HG02840 (cell line): ENCODE results near the gene TNKS1BP1.

Source experiments
- ATAC-seq: cut with Tn5 transposase; IDR thresholded peaks from one replicate; pipeline ENCODE4 v1.9.1; 2021; ENCODE audit warnings: mild to moderate bottlenecking, moderate library complexity, moderate number of reproducible peaks; ENCODE audit not compliant: unreplicated experiment, low FRiP score

The TNKS1BP1 gene

DNA sequence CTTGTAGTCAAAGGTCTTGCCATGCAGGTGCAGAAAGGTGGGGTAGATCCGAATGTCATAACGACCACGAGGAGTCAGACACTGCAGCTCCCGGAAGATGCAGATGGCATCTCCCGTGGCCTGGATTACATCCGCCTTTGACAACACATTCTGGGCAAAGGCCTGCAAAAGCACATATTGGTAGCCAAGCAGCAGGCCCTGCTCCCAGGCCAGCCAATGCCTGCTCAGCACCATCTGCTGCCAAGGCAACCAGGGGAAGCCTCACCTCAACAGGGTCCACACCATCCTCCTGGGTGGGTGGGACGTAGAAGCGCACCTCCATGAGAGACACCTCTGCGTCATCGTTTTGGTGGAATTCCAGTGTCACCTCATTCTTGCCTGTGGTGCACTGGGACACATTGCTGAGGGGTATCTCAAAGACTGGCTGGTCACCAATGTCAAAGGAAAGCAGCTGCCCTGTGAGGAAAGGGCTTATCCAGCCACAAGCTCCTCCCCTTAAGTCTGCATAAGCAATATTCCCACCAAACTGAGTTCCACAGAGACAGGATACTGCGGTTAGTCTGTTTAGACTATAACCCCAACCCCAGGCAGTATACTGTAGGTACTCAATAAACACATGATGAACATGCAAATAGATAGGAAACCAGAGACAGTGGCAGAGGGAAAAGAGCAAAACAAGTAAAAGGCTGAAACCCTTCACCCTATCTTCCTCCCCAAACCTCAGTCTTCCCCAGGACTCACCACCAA is 8.1 kb upstream of the TNKS1BP1 start:
- ATAC-seq, result no peak

DNA sequence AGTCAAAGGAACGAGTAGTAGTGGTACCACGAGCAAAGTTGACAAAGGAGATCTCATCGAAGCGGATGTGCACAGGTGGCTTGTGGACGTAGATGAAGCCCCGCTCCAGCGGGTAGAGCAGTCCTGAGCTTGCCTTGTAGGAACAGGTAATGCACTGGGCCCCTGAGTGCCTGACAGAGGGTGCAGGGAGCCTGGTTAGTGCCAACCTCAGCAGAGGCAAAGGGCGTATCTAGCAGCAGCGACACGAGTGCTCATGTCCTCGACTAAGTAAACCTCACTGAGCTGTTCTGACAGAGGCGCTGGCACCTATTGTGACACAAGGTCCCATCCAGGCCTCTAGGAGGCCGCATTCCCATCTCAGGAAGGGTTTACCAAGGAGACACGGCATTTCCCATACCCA is 7.0 kb upstream of the TNKS1BP1 start:
- ATAC-seq, result no peak

DNA sequence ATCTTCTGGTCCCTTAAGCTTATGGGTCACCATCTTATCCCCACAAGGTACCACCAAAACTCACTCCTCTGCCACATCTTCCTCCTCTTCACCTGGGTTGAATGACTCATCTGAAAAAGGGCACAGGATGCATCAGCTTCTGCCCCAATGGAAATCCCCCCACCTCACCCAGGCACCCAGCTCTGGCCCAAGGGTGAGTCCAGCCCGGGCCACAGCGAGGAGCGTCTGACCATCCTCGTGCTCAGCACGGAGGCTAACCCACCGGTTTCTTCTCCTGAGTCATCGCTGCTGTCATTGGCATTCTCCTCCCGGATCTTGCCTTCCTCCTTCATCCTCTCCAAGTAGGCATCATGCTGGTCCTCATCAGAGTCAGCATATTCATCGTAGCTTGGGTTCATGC is 5.3 kb upstream of the TNKS1BP1 start:
- ATAC-seq, result no peak

DNA sequence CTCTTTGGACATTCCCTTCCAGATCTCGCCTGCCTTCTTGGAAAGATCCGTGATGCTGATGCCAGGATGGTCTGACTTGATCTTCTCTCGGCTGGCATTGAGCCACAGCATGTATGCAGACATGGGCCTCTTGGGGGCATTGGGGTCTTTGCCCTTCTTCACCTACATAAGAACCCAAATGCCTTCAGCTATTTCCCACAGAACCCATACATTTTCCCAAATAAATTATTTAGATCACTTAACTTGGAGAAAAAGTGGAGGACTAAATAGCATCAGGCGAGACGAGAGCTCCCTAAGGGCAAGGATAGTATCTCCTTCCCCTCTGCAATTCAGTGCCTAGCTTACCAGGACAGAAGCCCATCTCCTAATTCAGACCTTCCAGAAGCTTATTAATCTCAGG is 3.0 kb upstream of the TNKS1BP1 start:
- ATAC-seq, result no peak

DNA sequence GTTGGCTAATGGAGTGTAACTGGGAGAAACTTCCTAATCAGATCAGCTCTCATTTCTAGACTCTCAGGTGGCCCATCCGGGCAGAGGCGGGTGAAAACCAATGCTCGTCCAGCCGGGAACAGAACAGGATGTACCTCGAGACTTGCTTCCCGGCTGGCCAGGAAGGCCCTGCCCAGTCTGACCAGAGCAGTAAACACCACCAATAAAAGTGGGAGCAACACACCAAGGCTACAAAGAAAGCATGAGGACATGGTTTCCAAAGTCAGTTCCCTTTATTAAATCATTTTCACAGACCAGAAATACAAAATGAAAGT is 940 bp upstream of the TNKS1BP1 start:
- ATAC-seq, result no peak

DNA sequence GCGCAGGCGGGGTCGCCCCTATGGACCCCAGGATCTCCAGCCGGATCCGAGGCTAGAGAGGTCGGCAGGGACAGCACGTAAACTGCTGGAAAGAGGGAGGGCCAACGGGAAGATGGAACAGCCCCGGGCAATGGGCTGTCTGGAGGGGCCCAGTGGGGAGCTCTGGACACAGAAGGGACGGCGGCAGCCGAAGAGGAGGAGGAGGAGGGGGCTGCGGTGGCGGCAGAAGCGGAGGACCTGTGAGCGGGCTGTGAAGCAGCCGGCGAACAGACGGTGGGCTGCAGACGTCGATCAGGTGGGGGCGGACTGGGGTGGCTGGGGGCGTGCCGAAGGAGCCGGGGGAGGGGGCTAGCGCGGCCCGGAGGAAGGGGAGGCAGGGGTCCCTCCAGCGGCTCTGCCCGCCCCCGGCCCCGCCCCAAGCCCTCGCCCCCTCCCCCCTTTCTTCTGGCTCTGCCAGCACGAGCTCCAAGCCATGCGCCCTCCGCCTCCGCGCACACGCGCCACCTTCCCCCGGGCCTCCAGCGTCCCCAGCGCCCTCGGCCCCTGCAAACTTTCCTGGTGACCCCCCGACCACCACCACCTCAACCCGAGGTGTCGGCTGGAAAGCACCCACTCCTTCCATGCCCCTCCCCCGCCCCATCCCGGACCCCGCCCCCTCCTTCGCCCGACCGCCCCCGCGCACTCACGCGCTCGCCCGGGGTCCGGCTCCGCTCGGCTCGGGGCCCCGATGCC is 432 bp downstream of the TNKS1BP1 start:
- ATAC-seq, result no peak

DNA sequence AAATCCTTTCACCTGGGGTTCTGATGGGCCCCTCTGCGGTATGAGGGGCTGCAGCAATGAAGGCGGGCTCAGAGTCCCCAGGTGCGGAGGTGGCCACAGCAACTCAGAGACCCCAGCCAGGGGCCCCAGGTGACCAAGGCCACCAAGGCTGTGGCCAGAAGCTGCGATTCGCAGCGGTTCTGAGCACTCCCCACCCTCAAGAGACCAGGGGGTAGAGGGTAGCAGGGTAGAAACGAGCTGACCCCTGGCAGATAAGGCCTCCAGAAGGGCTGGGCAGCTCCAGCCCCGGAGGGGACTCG is 948 bp downstream of the TNKS1BP1 start:
- ATAC-seq, result no peak

DNA sequence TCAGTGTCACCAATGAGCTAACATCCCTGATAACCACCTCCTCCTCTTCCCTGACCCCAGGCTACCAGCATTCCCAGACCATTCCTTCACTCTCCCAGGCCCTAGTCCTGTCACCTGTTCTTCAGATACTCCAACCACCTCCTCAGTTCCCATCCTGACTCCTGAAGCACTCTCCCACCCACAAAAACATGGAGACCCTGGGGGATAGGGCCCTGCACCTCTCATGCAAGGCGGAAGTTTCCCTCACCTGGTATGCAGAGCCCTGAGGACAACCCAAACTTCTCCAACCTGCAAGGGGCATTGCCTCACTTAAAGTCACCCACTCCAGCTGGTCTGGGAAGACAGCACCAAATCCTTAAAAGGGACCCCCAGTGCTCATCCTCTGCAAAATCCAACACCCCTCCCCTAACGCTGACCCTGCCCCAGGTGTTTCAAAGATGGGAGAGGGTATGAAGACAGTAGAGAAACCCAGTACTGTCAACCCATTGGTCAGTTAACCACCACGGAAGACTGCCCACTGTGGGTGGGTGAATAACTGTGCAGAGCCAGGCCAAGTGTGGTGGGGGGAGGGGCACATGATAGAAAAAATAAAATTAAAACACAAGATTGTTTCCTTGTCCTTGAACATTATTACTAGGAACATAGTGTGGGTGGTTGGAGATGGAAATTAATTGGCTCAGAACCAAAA is 1.4 kb downstream of the TNKS1BP1 start:
- no peak for ATAC-seq

DNA sequence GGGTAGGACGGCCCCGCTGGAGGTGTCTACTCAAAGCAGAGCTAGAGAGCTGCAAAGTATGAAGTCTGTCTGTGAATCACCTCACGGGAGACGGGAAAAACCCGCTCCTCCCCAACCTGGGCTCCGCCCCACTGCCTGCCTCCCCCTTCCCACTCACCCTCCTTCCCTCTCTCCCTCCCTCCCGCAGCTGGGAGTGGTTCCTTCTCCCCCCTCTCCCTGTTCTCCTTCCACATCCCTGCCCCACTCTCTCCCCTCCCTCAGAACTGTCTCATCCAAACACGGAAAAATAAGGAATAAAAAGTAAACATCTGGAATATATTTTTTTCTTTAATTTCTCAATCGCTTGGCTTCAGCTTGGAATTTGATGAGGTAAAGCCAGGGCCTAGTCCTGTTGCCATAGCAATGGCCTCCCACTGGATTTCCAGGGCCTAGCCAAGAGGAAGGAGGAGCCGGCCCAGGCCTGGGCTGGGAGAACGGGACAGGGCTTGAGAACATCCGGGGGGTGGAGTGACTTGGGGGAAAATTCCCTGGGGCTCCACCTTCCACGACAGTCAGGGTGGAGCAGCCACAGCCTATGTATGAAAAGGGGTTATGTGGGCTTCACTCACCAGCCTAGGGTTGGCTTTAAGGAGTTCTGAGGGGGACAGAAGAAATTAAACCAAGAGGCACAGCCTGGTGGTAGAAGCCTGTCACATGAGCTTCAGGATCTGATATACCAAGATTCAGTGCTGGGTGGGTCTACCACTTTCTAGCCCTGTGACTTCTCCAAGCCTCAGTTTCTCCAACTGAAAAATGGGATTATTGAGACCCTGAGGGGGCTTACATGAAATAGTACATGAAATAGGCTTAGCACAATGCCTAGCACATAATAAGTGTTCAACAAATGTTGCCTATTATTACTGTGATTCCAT is 2.2 kb downstream of the TNKS1BP1 start:
- ATAC-seq, result no peak

DNA sequence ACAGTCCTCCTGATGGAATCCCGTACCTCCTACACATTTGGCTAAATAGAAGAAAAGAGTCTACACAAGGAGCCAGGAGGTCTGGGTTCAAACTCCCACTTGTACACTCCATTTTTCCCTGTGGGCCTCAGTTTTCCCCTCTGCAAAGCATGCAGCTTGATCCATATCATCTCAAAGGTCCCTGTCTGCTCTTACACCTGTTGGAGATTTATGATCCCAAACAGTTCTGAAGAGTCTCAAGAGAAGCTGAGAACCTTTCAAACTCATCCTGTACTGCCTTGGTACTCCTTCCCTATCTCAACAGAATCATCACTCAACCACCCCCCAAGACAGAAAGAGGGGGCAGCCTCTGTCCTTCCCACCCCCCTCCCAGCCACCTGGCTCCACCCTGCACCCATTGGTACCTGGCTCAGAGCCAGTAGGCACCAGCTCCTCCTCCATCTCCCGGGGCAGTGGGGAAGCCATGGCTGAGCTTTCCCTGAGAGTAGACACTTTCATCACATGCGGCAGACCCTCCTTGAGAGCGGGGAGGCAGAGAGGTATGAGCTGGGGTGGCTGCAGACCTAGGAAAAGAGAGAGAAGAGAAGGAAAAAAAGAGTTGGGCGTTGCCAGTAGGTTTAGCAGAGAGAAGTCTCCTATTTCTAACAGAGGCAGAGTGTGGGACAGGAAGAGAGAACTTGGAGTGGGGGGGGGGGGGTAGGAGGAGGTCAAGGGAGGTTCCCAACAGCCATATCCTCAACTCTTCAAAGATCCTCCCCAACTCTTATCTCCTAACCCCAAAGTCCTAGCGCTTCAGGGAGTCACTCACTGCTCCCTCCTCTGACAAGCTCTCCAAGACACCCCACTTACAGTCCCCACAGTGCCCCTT is 3.1 kb downstream of the TNKS1BP1 start:
- ATAC-seq, result no peak

DNA sequence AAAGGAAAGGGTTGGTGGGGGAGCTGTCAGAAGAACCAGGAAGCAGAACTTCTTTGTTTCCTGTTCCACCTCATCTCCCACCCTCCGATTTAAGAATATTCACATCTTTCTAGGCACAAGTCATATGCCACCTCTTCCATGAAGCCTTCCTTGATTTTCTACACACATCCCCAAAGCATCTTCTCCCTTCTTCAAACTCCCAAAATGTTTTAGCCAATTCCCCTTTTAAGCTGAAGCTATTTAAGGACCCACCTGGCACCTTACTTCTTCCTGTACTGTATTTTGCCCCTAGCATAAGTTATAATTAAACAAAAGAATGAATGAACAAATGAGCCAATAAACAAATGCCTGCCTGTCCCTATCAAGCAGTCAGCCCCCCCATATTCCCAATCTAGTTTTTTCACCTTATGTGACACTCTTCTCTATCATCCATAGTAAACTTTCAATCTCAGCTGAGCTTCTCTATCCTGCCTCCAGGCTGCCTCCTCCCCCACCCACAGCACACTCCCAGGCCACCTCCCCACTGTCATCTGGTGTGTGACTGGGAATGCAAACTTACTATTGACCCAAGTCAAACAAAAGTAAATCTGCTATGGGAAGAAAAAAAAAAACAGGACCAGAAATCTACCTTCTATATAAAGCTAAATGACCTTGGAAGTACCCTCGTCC is 3.9 kb downstream of the TNKS1BP1 start:
- no peak for ATAC-seq

DNA sequence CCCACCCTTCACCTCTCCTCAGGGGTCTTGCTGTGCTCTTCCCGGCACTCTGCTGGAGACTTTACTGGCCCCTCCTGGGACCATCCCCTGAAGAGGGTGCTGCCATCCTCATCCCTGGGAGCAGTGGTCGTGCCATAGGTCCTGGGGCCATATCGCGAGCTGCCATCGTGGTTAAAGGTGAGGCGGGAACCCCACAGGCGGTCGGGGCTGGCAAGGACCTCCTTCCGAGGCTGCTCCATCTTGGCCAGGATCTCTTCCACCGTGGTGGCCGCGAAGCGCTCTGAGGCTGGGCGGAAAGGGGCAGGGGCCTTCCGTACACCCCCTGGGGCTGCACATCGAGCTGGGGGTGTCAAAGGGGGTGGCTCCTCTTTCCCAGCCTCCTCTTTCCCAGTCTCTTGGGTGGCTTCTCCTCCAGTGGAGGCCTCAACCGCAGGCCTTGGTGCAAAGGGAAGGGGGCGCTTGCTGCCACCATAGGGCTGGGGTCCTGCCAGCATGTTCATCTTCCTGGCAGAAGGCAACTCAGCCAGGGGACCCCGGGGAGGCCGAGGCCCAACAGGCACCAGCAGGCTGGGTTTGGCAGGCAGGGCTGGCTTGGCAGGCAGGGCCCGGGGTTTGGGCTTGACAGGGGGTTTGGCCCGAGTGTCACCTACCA is 4.6 kb downstream of the TNKS1BP1 start:
- ATAC-seq, result no peak

DNA sequence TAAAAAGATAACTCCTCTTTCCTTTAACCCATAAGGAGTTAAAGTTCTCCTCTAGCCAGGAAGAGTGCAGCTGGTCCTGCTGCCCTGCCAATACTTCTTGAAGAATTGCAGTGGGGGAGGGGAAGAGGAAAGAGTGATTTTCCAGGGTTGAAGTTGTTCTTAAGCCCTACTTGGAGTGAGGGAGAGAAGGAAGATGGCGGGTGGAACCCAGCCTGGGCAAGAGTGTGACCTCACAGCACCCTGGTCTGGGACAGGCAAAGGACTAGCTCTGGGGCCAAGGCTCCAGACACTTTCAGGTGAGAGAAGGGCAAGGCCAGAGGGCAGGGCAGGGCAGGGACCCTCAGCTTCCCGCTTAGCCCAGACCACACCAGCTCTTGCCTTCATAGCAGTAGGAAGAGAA is 6.6 kb downstream of the TNKS1BP1 start:
- no peak for ATAC-seq

DNA sequence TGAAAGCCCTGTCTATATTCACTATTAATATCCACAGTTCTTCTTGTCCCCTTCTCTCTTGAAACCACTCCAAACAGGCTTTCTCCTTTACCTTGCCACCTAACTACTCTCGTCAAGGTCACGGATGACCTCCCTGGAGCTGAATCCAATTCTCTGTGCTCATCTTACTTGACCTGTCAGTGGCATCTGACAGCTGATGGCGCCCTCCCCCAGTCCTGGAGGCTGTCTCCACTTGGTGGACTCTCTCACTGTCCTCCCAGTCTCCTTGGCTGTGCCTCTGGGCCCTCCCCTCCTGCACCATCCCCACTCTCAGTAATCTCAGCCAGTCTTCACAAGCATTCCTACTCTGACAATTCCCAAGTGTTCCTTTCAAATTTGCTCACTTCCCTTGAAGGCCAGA is 8.7 kb downstream of the TNKS1BP1 start:
- no peak for ATAC-seq

DNA sequence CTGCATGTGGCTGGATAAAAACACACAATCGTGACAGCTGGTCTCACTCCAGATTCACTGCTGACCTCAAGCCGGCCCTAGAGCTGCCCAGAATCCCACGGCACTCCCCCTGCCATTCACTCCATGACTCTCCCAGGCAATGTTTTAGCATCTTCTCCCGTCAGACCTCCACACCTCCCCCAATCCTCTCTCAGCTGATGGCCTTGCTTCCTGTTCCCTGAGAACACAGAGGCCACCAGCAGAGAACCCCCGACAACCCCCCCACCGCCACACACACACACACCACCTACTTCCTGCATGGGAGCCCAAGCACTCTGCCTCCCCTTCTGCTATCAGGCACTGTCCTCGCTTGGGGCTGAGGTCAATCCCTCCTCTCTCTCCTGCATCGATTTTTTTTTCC is 9.3 kb downstream of the TNKS1BP1 start:
- ATAC-seq, result no peak

DNA sequence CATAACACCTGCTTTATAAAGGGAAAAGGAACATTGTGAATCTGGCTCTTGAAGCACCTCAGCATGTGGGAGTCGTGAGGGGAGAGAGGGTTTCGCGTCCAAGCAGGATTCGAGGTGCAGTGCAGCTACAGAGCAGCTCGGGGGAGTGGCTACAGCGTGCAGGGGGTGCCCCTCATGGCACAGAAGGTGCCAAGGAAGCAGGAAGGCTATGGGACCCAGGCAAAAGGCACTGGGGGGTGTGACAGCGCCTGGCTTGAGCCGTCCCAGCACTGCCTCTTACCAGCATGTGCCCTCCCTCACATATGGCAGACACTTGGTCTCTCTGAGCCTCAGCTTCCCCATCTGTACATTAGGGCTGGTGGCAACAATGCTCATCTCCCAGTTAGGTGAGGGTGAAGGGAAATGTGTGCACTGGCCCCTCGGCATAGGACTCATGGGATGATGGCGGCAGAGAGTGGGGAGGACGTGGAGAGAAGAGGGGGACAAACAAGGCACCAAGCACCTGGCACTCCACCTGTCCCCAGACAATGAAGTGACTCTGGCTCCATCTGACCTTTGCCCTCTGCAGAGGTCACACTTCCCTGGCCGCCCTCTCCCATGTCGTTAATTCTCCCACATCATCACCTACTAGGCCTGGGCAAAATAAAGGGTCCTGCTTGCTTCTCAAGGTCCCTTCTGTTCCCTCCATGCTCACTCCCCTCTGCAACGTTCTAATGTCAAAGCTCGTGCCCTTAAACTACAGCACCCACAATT is 10.4 kb downstream of the TNKS1BP1 start:
- ATAC-seq, result no peak

DNA sequence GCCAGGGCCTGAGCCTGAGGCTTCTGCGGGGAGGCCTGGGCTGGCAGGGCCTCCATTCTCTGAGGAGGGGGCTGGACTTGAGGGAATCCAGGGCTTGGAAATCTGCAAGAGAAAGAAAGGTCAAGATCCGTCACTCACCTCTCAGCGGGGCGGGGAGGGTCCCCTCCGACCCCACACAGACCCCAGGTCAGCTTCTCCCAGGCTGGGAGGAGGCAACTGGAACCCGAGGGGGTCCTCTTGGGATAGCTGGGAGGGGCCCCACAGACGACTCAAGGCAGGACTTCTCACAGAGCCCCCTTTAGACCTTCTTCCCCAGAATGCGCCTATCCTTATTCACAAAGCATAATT is 11.0 kb downstream of the TNKS1BP1 start:
- ATAC-seq, result no peak

DNA sequence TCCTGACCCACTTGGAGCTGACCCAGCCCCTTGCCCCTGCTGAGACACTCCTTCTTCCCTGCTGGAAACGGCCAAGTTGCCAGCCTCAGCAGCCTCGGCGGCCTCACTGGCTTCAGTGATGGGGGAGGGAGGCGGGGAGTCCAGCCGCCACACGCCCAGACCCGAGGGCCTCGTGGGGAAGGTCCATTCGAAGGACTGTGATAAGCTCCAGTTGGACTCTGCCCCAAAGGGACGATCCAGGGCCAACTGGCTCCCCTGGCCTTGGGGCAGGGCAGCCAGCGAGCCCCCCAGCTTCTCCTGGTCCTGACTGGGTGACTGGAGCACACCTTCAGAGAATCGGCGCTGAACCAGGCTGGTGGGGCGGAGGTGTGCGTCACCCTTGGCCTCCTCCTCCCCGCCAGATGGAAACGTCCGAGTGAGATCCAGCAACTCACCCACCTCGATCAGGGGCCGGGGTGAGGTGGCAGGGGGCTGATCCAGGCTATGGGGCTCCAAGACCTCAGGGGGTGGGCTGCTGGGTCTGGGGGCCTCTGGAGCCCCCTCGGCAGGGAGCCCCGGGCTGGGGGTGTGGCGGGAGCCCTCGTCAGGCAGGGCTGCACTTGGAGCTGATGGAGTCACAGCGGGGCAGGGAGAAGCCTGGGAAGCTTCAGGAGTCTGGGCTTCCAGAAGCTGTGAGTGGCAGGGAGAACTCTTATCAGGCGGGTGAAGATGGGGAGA is 11.5 kb downstream of the TNKS1BP1 start:
- ATAC-seq, result no peak
